ENCODE data around the gene ANKRD23.

The ANKRD23 gene

DNA sequence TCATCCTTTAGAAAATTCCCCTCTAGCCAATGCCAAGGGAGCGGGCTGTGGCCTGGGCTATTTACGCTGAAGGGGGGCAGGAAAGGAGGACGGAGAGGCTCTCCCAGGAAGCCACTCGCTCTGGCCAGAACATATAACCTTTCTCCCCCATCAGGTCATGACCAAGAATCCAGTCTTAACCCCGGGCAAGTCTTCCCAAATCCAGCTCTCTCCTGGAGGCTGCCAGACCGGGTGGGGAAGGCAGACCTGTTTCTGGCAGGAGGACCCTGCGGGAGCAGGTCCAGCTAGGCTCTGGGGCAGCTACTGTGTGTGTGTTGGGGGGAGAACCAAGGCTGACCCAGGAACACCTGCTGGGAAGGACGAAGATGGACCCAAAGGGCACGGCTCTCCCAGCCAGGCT lies 39.5 kb upstream of the ANKRD23 start:
- H3K9ac ChIP-seq (ENCODE audit: low read depth, low read length), result no peak overlapping the region
- no peaks in the 10 kb centered on the region for H3K36me3 ChIP-seq (ENCODE audit: control insufficient read depth, insufficient read depth, low read length)
- no peak overlapping the region for H3K27ac ChIP-seq (ENCODE audit: low read depth, low read length)
- H3K4me1 ChIP-seq (ENCODE audit: control insufficient read depth, insufficient read depth, low read length), result peaks cover 19% of the 10 kb centered on the region
- peaks cover 2% of the 10 kb centered on the region; the same call in 1 of the 2 replicates for H3K27me3 ChIP-seq (ENCODE audit: control insufficient read depth, insufficient read depth, low read length)
- no peak overlapping the region for H3K4me3 ChIP-seq (ENCODE audit: low read depth, low read length)
- no peaks in the 10 kb centered on the region for H3K9me3 ChIP-seq (ENCODE audit: control insufficient read depth, insufficient read depth, low read length)

DNA sequence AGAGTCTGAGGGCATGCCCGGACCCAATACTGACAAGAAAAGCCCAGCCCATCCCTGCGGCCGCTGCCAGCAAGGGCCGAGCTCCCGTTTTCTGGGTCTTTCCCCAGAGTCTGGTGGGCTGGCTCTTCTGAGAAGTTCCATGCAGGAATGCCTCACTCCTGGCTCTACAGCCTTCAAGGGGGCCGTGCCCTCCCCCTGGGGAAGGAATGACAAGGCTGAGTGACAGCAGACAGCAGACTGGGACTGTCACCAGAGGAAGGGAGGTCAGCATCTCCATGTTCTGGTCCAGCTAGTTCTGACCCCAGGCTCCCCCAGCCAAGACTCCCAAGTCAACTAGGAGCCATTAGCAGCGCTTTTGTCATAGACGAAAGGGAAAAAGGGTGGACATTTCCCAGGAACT lies 39.1 kb upstream of the ANKRD23 start:
- H3K27me3 ChIP-seq (ENCODE audit: control insufficient read depth, insufficient read depth, low read length), result peaks cover 2% of the 10 kb centered on the region; the same call in 1 of the 2 replicates
- H3K9ac ChIP-seq (ENCODE audit: low read depth, low read length), result no peak overlapping the region
- no peaks in the 10 kb centered on the region for H3K9me3 ChIP-seq (ENCODE audit: control insufficient read depth, insufficient read depth, low read length)
- peaks cover 19% of the 10 kb centered on the region for H3K4me1 ChIP-seq (ENCODE audit: control insufficient read depth, insufficient read depth, low read length)
- no peak overlapping the region for H3K4me3 ChIP-seq (ENCODE audit: low read depth, low read length)
- H3K27ac ChIP-seq (ENCODE audit: low read depth, low read length), result no peak overlapping the region
- no peaks in the 10 kb centered on the region for H3K36me3 ChIP-seq (ENCODE audit: control insufficient read depth, insufficient read depth, low read length)

DNA sequence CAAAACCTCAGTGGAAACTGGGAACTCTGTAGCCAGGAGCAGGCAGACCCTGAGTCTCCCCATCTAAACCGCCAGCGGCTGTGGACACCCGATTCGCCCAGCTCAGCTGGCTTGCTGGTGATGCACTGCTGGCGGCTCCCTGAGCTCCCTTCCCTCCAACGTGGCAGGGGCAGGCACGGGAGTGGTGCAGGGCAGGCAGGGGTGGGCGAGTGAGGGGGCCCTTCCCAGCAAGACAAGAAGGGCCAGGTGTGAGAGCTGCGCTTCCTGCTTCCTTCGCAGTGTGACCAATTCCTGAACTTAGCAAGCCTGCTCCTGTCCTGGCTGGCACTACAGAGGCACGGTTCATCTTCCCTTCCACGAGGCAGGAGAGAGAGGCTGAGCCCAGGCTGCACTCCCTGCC lies 38.4 kb upstream of the ANKRD23 start:
- H3K9ac ChIP-seq (ENCODE audit: low read depth, low read length), result no peak overlapping the region
- H3K27ac ChIP-seq (ENCODE audit: low read depth, low read length), result peak overlapping the region; percentile 78
- H3K4me1 ChIP-seq (ENCODE audit: control insufficient read depth, insufficient read depth, low read length), result peaks cover 19% of the 10 kb centered on the region
- H3K4me3 ChIP-seq (ENCODE audit: low read depth, low read length), result no peak overlapping the region
- no peaks in the 10 kb centered on the region for H3K36me3 ChIP-seq (ENCODE audit: control insufficient read depth, insufficient read depth, low read length)
- peaks cover 2% of the 10 kb centered on the region; the same call in 1 of the 2 replicates for H3K27me3 ChIP-seq (ENCODE audit: control insufficient read depth, insufficient read depth, low read length)
- H3K9me3 ChIP-seq (ENCODE audit: control insufficient read depth, insufficient read depth, low read length), result no peaks in the 10 kb centered on the region

GRCh38 chr2:96881349-96882195 lies 37.8 kb upstream of the ANKRD23 start:
- H3K27me3 ChIP-seq (ENCODE audit: control insufficient read depth, insufficient read depth, low read length), result peaks cover 2% of the 10 kb centered on the region; the same call in 1 of the 2 replicates

GRCh38 chr2:96880891-96881273 lies 37.1 kb upstream of the ANKRD23 start:
- peaks cover 26% of the 10 kb centered on the region for H3K4me1 ChIP-seq (ENCODE audit: control insufficient read depth, insufficient read depth, low read length)
- H3K9ac ChIP-seq (ENCODE audit: low read depth, low read length), result no peak overlapping the region
- no peaks in the 10 kb centered on the region for H3K9me3 ChIP-seq (ENCODE audit: control insufficient read depth, insufficient read depth, low read length)
- H3K4me3 ChIP-seq (ENCODE audit: low read depth, low read length), result no peak overlapping the region; the same call in 1 of the 2 replicates
- H3K27me3 ChIP-seq (ENCODE audit: control insufficient read depth, insufficient read depth, low read length), result peaks cover 2% of the 10 kb centered on the region; the same call in 1 of the 2 replicates
- no peaks in the 10 kb centered on the region for H3K36me3 ChIP-seq (ENCODE audit: control insufficient read depth, insufficient read depth, low read length)
- H3K27ac ChIP-seq (ENCODE audit: low read depth, low read length), result peak overlapping the region; percentile 78

More at GRCh38 chr2:96881349-96882195, 37.8 kb upstream of the ANKRD23 start:
- Histone ChIP-seq H3K36me3 (ENCODE audit: control insufficient read depth, insufficient read depth, low read length) (no peaks in the 10 kb centered on the region), H3K27ac (ENCODE audit: low read depth, low read length) (peak overlapping the region; percentile 78), H3K4me1 (ENCODE audit: control insufficient read depth, insufficient read depth, low read length) (peaks cover 20% of the 10 kb centered on the region), H3K4me3 (ENCODE audit: low read depth, low read length) (peak overlapping the region; percentile 25; the same call in 1 of the 2 replicates), H3K9me3 (ENCODE audit: control insufficient read depth, insufficient read depth, low read length) (no peaks in the 10 kb centered on the region), H3K9ac (ENCODE audit: low read depth, low read length) (no peak overlapping the region)

GRCh38 chr2:96879545-96880040 lies 35.8 kb upstream of the ANKRD23 start:
- peaks cover 36% of the 10 kb centered on the region for H3K4me1 ChIP-seq (ENCODE audit: control insufficient read depth, insufficient read depth, low read length)

GRCh38 chr2:96878796-96879544 lies 35.1 kb upstream of the ANKRD23 start:
- H3K36me3 ChIP-seq (ENCODE audit: control insufficient read depth, insufficient read depth, low read length), result no peaks in the 10 kb centered on the region
- no peak overlapping the region for H3K4me3 ChIP-seq (ENCODE audit: low read depth, low read length)
- H3K9me3 ChIP-seq (ENCODE audit: control insufficient read depth, insufficient read depth, low read length), result no peaks in the 10 kb centered on the region
- H3K9ac ChIP-seq (ENCODE audit: low read depth, low read length), result no peak overlapping the region
- H3K27ac ChIP-seq (ENCODE audit: low read depth, low read length), result no peak overlapping the region
- peaks cover 42% of the 10 kb centered on the region for H3K4me1 ChIP-seq (ENCODE audit: control insufficient read depth, insufficient read depth, low read length)
- H3K27me3 ChIP-seq (ENCODE audit: control insufficient read depth, insufficient read depth, low read length), result peaks cover 2% of the 10 kb centered on the region; the same call in 1 of the 2 replicates

More at GRCh38 chr2:96879545-96880040, 35.8 kb upstream of the ANKRD23 start:
- H3K9ac ChIP-seq (ENCODE audit: low read depth, low read length), result no peak overlapping the region
- no peak overlapping the region for H3K4me3 ChIP-seq (ENCODE audit: low read depth, low read length)
- H3K27ac ChIP-seq (ENCODE audit: low read depth, low read length), result no peak overlapping the region
- no peaks in the 10 kb centered on the region for H3K9me3 ChIP-seq (ENCODE audit: control insufficient read depth, insufficient read depth, low read length)
- H3K27me3 ChIP-seq (ENCODE audit: control insufficient read depth, insufficient read depth, low read length), result peaks cover 2% of the 10 kb centered on the region; the same call in 1 of the 2 replicates
- H3K36me3 ChIP-seq (ENCODE audit: control insufficient read depth, insufficient read depth, low read length), result no peaks in the 10 kb centered on the region

GRCh38 chr2:96878171-96878570 lies 34.4 kb upstream of the ANKRD23 start:
- Histone ChIP-seq H3K4me1 (ENCODE audit: control insufficient read depth, insufficient read depth, low read length) (peaks cover 46% of the 10 kb centered on the region), H3K27ac (ENCODE audit: low read depth, low read length) (no peak overlapping the region), H3K27me3 (ENCODE audit: control insufficient read depth, insufficient read depth, low read length) (peaks cover 2% of the 10 kb centered on the region; the same call in 1 of the 2 replicates), H3K4me3 (ENCODE audit: low read depth, low read length) (no peak overlapping the region), H3K9ac (ENCODE audit: low read depth, low read length) (no peak overlapping the region), H3K36me3 (ENCODE audit: control insufficient read depth, insufficient read depth, low read length) (no peaks in the 10 kb centered on the region), H3K9me3 (ENCODE audit: control insufficient read depth, insufficient read depth, low read length) (no peaks in the 10 kb centered on the region)

GRCh38 chr2:96877631-96878092 lies 33.8 kb upstream of the ANKRD23 start:
- Histone ChIP-seq H3K9ac (ENCODE audit: low read depth, low read length) (no peak overlapping the region), H3K27ac (ENCODE audit: low read depth, low read length) (no peak overlapping the region), H3K4me3 (ENCODE audit: low read depth, low read length) (no peak overlapping the region), H3K27me3 (ENCODE audit: control insufficient read depth, insufficient read depth, low read length) (peaks cover 2% of the 10 kb centered on the region; the same call in 1 of the 2 replicates), H3K4me1 (ENCODE audit: control insufficient read depth, insufficient read depth, low read length) (peaks cover 47% of the 10 kb centered on the region), H3K9me3 (ENCODE audit: control insufficient read depth, insufficient read depth, low read length) (no peaks in the 10 kb centered on the region), H3K36me3 (ENCODE audit: control insufficient read depth, insufficient read depth, low read length) (no peaks in the 10 kb centered on the region)

GRCh38 chr2:96877042-96877451 lies 33.2 kb upstream of the ANKRD23 start:
- no peak overlapping the region for H3K9ac ChIP-seq (ENCODE audit: low read depth, low read length)
- no peak overlapping the region for H3K27ac ChIP-seq (ENCODE audit: low read depth, low read length)
- peaks cover 42% of the 10 kb centered on the region for H3K4me1 ChIP-seq (ENCODE audit: control insufficient read depth, insufficient read depth, low read length)

More at GRCh38 chr2:96877042-96877451, 33.2 kb upstream of the ANKRD23 start:
- H3K4me3 ChIP-seq (ENCODE audit: low read depth, low read length), result no peak overlapping the region
- H3K27me3 ChIP-seq (ENCODE audit: control insufficient read depth, insufficient read depth, low read length), result no peaks in the 10 kb centered on the region
- no peaks in the 10 kb centered on the region for H3K9me3 ChIP-seq (ENCODE audit: control insufficient read depth, insufficient read depth, low read length)
- no peaks in the 10 kb centered on the region for H3K36me3 ChIP-seq (ENCODE audit: control insufficient read depth, insufficient read depth, low read length)
